Measurements from ENCODE around the gene NRSN2. TPM values are rescaled to one million over a fixed set of nuclear protein-coding genes. Genes with fewer than 3 reads are reported as not detected.

The NRSN2 gene
- total RNA-seq, 2 donors from 2014 or later: 13.8 to 15.6 TPM

- Histone ChIP-seq H3K4me1 (peaks cover 5% of the 10 kb centered on the region), H3K27me3 (no peaks in the 10 kb centered on the region), H3K4me3 (no peak overlapping the region), H3K27ac (peak overlapping the region in 1 of 4 donors; percentile 54), H3K36me3 (replicated peaks in 1 of 2; ENCODE audit: insufficient read depth in 1 of 2, low read depth in 2 of 2) (peaks cover 0 to 15% of the 10 kb centered on the region in 2 donors), H3K9me3 (no peaks in the 10 kb centered on the region)
- DNase-seq: peak in 2 of 4 donors; percentile 46 to 65
- TF ChIP-seq CTCF (IDR thresholded peaks at IDR 0.05): no peak
- no peak for TF ChIP-seq POLR2A (IDR thresholded peaks at IDR 0.05)
- ATAC-seq: peak; percentile 52
- 68 to 69% methylated on average over 3 to 4 of the region's 4 CpGs for WGBS, 2 donors
- intact Hi-C loops (cut with DNase I): no loop called here
Observed at GRCh38 chr20:396619-397431, 49.9 kb downstream of the NRSN2 start.

GRCh38 chr20:397432-398237 lies 50.7 kb downstream of the NRSN2 start:
- Histone ChIP-seq H3K4me1 (peaks cover 5% of the 10 kb centered on the region), H3K36me3 (replicated peaks in 1 of 2; ENCODE audit: insufficient read depth in 1 of 2, low read depth in 2 of 2) (peaks cover 0 to 14% of the 10 kb centered on the region in 2 donors), H3K9me3 (no peaks in the 10 kb centered on the region), H3K27me3 (no peaks in the 10 kb centered on the region), H3K4me3 (no peak overlapping the region), H3K27ac (peak overlapping the region in 1 of 4 donors; percentile 54)
- ATAC-seq (no peak), DNase-seq (no peak)
- TF ChIP-seq CTCF (IDR thresholded peaks at IDR 0.05) (no peak), POLR2A (IDR thresholded peaks at IDR 0.05) (no peak)
- intact Hi-C loops (cut with DNase I): no loop called here
- WGBS, 2 donors: 78 to 94% methylated on average over 6 of the region's 6 CpGs

GRCh38 chr20:399182-399707 lies 52.3 kb downstream of the NRSN2 start:
- no peaks in the 10 kb centered on the region for H3K9me3 ChIP-seq
- DNase-seq (no peak), ATAC-seq (no peak)
- peaks cover 0 to 12% of the 10 kb centered on the region in 2 donors for H3K36me3 ChIP-seq (replicated peaks in 1 of 2; ENCODE audit: insufficient read depth in 1 of 2, low read depth in 2 of 2)
- H3K27ac ChIP-seq: no peak overlapping the region
- no peak overlapping the region for H3K4me3 ChIP-seq
- H3K4me1 ChIP-seq: peaks cover 5% of the 10 kb centered on the region
- H3K27me3 ChIP-seq: no peaks in the 10 kb centered on the region
- WGBS, 2 donors: 93 to 100% methylated on average over 2 to 9 of the region's 9 CpGs
- TF ChIP-seq POLR2A (IDR thresholded peaks at IDR 0.05) (no peak), CTCF (IDR thresholded peaks at IDR 0.05) (no peak)
- intact Hi-C loops (cut with DNase I): no loop called here

- peaks cover 0 to 12% of the 10 kb centered on the region in 2 donors for H3K36me3 ChIP-seq (replicated peaks in 1 of 2; ENCODE audit: insufficient read depth in 1 of 2, low read depth in 2 of 2)
- WGBS, 2 donors: 29 to 44% methylated on average over 2 of the region's 2 CpGs
- ATAC-seq (no peak), DNase-seq (no peak)
- H3K27me3 ChIP-seq: no peaks in the 10 kb centered on the region
- peaks cover 5% of the 10 kb centered on the region for H3K4me1 ChIP-seq
- no peak overlapping the region for H3K4me3 ChIP-seq
- peak overlapping the region in 1 of 4 donors; percentile 7 for H3K27ac ChIP-seq
- intact Hi-C loops (cut with DNase I): no loop called here
- H3K9me3 ChIP-seq: no peaks in the 10 kb centered on the region
- TF ChIP-seq CTCF (IDR thresholded peaks at IDR 0.05) (no peak), POLR2A (IDR thresholded peaks at IDR 0.05) (no peak)
Observed at GRCh38 chr20:400128-400453, 53.2 kb downstream of the NRSN2 start.

Measured in body of pancreas (tissue), 4 donors.